ENCODE results near the gene RIPPLY1. TPM values are rescaled to one million over a fixed set of nuclear protein-coding genes. Genes with fewer than 3 reads are reported as not detected.

Gene RIPPLY1
- total RNA-seq, 1 experiment from 2014 or later: 0.27 TPM

DNA sequence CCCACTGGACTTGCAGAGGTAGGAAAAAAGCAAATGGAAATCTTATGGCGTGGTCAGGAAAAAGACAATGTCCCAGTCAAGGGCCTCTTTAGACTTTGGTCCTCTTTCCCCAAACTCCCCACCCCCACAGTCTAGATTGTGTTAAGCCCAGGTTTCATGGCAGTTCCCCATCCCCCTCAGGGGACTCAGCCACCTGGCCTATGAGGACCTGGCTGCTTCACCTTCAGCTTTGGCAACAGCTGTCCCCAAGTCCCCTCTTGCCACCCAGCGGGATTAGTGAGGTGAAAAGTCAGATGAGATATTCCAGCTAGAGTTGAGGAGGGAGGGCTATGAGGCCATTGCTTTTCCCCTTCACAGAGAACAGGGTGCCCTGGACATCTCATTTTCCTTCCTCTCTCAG is 457 bp downstream of the RIPPLY1 start:
- no peaks in the 10 kb centered on the region for H3K27me3 ChIP-seq (ENCODE audit: insufficient read depth, low read length)
- no peak overlapping the region for H3K9ac ChIP-seq (ENCODE audit: low read length)
- H3K4me2 ChIP-seq (ENCODE audit: low read length): no peak overlapping the region
- H2AFZ ChIP-seq (ENCODE audit: low read depth, low read length, poor library complexity, severe bottlenecking): no peak overlapping the region
- TF ChIP-seq, protein P1, sequence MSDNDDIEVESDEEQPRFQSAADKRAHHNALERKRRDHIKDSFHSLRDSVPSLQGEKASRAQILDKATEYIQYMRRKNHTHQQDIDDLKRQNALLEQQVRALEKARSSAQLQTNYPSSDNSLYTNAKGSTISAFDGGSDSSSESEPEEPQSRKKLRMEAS (IDR thresholded peaks at IDR 0.05): no peak
- TF ChIP-seq TCF7L2 (IDR thresholded peaks at IDR 0.05; ENCODE audit: borderline replicate concordance, extremely low read depth, insufficient read depth, insufficient read length) (no peak), RAD21 (IDR thresholded peaks at IDR 0.05; ENCODE audit: low read depth) (no peak), JUND (IDR thresholded peaks at IDR 0.05) (no peak), EGR1 (IDR thresholded peaks at IDR 0.05; ENCODE audit: low read depth) (no peak), YY1 (IDR thresholded peaks at IDR 0.05; ENCODE audit: extremely low read depth, insufficient replicate concordance, low read depth, low read length) (no peak), SIN3A (IDR thresholded peaks at IDR 0.05; ENCODE audit: low read depth) (no peak), EZH2 (IDR thresholded peaks at IDR 0.05) (no peak), ZNF274 (IDR thresholded peaks at IDR 0.05; ENCODE audit: low read depth, low read length) (no peak), EZH2phosphoT487 (IDR thresholded peaks at IDR 0.05; ENCODE audit: borderline replicate concordance) (no peak), POLR2AphosphoS5 (IDR thresholded peaks at IDR 0.05; ENCODE audit: low read depth, low read length) (no peak), FOSL1 (IDR thresholded peaks at IDR 0.05; ENCODE audit: low read depth) (no peak), CBX3 (IDR thresholded peaks at IDR 0.05; ENCODE audit: low read depth) (no peak)
- TF ChIP-seq, protein P2, sequence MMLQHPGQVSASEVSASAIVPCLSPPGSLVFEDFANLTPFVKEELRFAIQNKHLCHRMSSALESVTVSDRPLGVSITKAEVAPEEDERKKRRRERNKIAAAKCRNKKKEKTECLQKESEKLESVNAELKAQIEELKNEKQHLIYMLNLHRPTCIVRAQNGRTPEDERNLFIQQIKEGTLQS (IDR thresholded peaks at IDR 0.05): no peak
- no peaks in the 10 kb centered on the region for H3K9me2 ChIP-seq (ENCODE audit: insufficient read depth)
- no peak for DNase-seq (ENCODE audit: low read depth, low spot score)
- intact Hi-C loops (cut with micrococcal nuclease): no loop called here
- ChIA-PET CTCF (interaction anchor here (1.6 kb wide), 1 partner anchor 57 kb away, joined by 5 read pairs; no protein-coding TSS in a partner anchor), POLR2A (no interaction called here), RAD21 (ENCODE audit: low non-redundant PET in 1 of 2, low total read pairs in 2 of 2, uncharacterized antibody in 2 of 2, unreplicated experiment in 2 of 2) (no interaction called here)
- ATAC-seq: no peak
- no peak overlapping the region for H3K27ac ChIP-seq (ENCODE audit: low read depth, low read length)
- H4K20me1 ChIP-seq (ENCODE audit: insufficient read depth): no peaks in the 10 kb centered on the region
- no peaks in the 10 kb centered on the region for H3K79me2 ChIP-seq (ENCODE audit: insufficient read depth, low read length)
- H3K9me3 ChIP-seq (ENCODE audit: control insufficient read depth in 1 of 2, insufficient read depth in 1 of 2, low read depth in 1 of 2, low read length in 2 of 2): no peaks in the 10 kb centered on the region
- no peak overlapping the region for H3K4me3 ChIP-seq (replicated peaks in 1 of 2; ENCODE audit: low read depth in 1 of 2, low read length in 2 of 2)
- H3K4me1 ChIP-seq (ENCODE audit: control insufficient read depth in 1 of 2, insufficient read depth in 2 of 2, low read length in 2 of 2): peaks cover 5 to 14% of the 10 kb centered on the region in 2 experiments; a peak in 3 of 4 replicates
- no TSS peak for BruUV-seq (replicated peaks)
- H3K36me3 ChIP-seq (ENCODE audit: control insufficient read depth in 1 of 2, insufficient read depth in 2 of 2, low read length in 2 of 2): no peaks in the 10 kb centered on the region

All from HCT116 (cell line).